Hindlimb muscle (tissue), 1 donor: ENCODE data around the gene NDUFA12. TPM values are rescaled to one million over a fixed set of nuclear protein-coding genes. Genes with fewer than 3 reads are reported as not detected.

ENCODE experiments used
- DNase-seq: peaks from one replicate; pipeline ENCODE4 v3.0.0-alpha.2; 2013
- polyA plus RNA-seq: library from polyadenylated mRNA; unstranded; fragments of 120-200 nt; gene quantifications from one replicate; pipeline ENCODE4 v1.2.1, GENCODE V29; 2013; ENCODE audit not compliant: insufficient read length

The NDUFA12 gene
- polyA plus RNA-seq, 1 donor: 74.6 TPM

GRCh38 chr12:94979941-94980340, 23.6 kb downstream of the NDUFA12 start:
- DNase-seq: no peak

DNA sequence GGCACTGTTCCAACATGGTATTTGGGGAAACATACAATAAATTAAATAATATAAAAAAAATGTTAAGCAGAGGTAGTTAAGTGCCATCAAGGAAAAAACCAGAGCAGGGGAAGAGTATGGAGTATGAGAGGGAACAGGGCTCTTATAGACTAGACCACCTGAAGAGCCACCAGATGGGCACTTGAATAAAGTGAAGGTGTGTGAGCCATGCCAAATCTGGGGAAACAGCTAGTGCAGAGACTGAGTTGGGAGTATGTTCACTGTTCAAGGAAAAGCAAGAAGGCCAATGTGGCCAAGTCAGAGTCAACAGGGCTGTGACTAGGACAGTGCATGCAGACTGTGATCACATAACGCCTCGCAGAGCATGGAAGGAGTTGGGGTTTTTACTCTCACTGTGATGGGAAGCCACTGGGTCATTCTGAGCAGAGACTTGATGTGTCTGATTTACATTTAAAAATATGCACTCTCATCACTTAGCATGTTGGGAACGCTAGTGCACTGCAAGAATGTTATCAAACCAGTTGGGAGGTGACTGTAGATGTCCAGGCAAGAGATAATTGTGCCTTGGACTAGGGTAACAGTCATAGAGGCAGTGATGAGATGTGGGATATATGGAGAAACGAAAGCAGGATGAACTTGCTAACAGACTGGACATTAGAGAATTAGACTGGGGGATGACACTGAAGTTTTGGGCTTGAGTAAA, 25.6 kb downstream of the NDUFA12 start:
- DNase-seq: no peak

- no peak for DNase-seq
Measured at GRCh38 chr12:94973221-94973620, 30.3 kb downstream of the NDUFA12 start.

GRCh38 chr12:94972795-94973194, 30.7 kb downstream of the NDUFA12 start:
- no peak for DNase-seq

DNA sequence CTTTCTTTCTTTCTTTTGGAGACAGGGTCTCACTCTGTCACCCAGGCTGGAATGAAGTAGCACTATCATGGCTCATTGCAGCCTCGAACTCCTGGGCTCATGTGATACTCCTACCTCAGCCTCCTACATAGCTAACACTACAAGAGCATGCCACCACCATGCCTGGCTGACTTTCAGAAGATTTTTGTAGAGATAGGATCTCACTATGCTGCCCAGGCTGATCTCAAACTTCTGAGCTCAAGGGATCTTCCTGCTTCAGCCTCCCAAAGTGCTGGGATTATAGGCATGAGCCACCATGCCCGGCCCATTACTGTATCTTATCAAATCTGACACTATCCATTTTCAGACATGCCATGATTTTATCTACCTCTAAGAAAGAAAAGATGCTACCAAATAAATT, 31.6 kb downstream of the NDUFA12 start:
- DNase-seq: no peak

GRCh38 chr12:94970560-94970959, 32.9 kb downstream of the NDUFA12 start:
- DNase-seq: no peak

GRCh38 chr12:94969424-94969823, 34.1 kb downstream of the NDUFA12 start:
- no peak for DNase-seq

DNA sequence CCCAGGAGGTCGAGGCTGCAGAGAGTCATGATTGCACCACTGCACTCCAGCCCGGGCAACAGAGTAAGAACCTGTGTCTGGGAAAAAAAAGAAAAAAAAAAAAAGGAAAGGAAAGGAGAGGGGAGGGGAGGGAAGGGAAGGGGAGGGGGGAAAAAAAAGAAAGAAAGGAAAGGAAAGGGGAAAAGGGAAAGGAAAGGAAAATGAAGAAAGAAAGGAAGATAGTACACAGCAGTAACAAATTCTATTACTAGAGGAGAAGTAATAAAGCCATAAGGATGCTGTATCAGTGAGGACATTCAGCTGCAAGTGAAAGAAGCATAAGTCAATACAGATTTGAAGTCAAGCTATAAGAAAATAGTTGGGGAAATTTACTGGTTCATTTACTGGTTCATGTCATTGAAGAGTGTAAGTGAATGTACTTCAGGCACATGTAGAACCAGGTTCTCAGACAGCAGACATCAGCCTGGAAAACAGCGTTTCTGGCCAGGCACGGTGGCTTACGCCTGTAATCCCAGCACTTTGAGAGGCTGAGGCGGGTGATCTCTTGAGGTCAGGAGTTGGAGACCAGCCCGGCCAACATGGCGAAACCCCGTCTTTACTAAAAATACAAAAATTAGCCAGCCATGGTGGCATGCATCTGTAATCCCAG, 37.4 kb downstream of the NDUFA12 start:
- DNase-seq: no peak

DNA sequence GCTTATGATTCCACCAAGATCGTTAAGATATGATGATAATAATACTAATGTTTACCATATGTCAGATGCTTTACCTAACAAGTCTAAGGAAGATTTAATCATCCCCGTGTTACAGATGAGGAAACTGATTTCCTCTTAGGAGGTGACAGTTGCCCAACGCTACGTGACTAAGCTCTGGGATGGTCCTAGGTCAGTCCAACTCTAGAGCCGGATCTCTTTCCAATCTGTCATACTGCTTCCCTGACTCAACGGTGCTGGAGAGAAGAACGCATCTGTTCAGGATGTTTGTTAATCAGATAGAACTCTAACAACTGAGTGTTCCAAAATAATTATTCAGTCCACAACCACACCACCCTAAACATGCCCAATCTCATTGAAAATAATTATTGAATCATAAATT, 39.8 kb downstream of the NDUFA12 start:
- DNase-seq: no peak

DNA sequence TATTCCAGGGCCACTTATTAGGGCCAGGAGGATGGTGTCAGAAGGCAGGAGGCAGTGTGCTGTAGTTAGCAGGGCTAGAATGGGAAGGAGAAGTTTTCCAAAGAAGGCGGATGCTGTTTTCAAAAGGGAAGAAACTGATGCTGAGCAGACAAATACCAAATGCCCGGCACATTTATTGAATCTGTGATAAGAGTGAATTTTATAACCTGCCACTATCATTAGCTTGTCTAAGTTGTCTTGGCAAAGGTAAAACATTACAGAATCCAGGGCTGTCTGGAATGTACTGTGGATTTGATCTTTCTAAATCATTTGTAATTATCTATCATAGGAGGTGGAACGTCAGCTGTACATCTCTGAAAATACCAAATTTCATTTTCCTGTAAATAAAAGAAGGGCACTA, 40.8 kb downstream of the NDUFA12 start:
- DNase-seq: no peak

GRCh38 chr12:94961911-94962310, 41.6 kb downstream of the NDUFA12 start:
- DNase-seq: no peak

DNA sequence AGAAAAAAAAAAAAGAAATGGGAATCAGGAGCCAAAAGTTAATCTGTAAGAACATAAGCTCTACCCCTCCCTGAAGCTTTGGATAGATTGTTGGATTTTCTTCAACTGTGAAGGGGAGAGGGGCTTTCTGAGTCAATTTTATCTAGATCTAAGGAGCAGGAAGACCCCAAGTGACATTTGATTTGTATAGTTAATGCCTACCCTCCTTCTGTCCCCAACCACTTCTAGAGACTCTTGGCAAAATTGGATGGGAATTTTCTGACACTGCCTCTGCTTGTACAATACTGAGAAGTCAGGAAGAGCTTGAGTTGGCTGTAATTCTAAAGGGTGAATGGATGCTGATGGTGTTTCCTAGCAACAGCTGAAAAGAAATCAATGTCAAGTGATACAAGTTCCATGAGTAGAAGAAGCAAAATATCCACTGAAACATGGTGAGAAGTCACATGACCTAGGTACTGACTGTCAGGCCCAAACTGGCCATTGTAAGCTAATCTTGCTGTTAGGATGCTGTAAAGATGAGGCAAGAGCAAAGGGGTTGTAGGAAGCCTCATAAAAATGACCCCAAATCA, 42.2 kb downstream of the NDUFA12 start:
- DNase-seq: no peak

DNA sequence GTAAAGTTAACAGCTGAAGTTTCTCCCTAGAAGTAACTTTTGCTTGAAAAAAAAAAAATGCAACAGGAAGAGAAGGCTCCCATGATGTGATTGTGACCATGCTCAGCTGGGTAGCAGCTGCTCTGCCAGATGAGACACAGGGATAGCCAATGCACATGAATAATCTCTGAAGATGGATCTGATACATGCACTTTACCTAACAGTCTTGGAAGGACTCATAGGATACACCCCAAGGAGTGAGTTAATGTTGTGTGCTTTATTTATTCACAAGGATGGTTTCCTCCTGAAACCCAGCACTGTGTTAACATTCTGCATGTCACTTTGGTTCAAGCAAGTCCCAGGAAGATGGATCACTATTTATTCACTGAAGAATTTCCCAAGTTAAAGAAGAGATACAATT, 46.5 kb downstream of the NDUFA12 start:
- DNase-seq: no peak

- no peak for DNase-seq
Measured at GRCh38 chr12:94954948-94955592, 48.4 kb downstream of the NDUFA12 start.

- DNase-seq: no peak
Measured at GRCh38 chr12:94954029-94954685, 49.3 kb downstream of the NDUFA12 start.

GRCh38 chr12:94952325-94952724, 51.2 kb downstream of the NDUFA12 start:
- no peak for DNase-seq

GRCh38 chr12:94951071-94951934, 52.2 kb downstream of the NDUFA12 start:
- no peak for DNase-seq

- DNase-seq: no peak
Measured at GRCh38 chr12:94948232-94948810, 55.2 kb downstream of the NDUFA12 start.

- no peak for DNase-seq
Measured at GRCh38 chr12:94942663-94943062, 60.8 kb downstream of the NDUFA12 start.

DNA sequence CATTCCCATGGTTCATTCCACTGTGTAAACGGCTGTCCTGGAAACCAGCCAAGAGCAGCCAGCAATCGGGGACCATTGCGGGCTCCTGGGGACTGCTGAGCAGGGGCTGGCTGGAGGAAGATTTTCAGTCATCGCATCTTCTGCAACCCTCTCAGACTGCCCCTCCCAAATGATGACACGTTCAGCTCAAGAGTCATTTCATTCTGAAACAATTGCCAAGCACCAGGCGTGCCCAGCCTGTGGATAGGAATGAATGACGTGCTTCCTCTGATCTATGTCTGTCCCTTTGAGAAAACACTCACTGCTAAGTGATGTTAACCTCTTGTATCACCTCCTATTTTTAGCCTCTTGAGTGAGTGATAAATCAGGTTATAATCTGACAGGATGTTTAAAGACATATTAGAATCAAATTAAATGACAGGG, 62.0 kb downstream of the NDUFA12 start:
- DNase-seq: peak; percentile 32

- DNase-seq: no peak
Measured at GRCh38 chr12:94940771-94941170, 62.7 kb downstream of the NDUFA12 start.

DNA sequence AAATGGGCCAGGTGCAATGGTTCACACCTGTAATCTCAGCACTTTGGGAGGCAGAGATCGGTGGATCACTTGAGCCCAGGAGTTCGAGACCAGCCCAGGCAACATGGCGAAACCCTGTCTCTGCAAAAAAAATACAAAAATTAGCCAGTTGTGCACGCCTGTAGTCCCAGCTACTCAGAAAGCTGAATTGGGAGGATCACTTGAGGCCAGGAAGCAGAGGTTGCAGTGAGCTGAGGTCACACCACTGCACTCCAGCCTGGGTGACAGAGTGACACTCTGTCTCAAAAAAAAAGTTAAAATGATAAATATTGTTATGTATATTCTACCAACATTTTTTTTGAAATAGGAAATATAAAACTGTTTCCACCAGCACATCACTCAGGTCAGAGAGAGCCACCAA, 64.9 kb downstream of the NDUFA12 start:
- DNase-seq: no peak
